ENCODE results near the gene LPGAT1. TPM values are rescaled to one million over a fixed set of nuclear protein-coding genes. Genes with fewer than 3 reads are reported as not detected.

LPGAT1 gene
- polyA plus RNA-seq, 3 donors from 2014 or later = 29.1 to 63.3 (median 46.9) TPM

Other genes starting within 250 kb of the LPGAT1 start
- 1 to 10 TPM in 1 of 3 donors, under 1 TPM in 2; 0.39 to 1.4 (median 1.00) TPM for gene NEK2, start 155.1 kb downstream of the LPGAT1 start, polyA plus RNA-seq
- 10 to 100 TPM; 16.6 to 17.3 (median 17.0) TPM for gene INTS7, start 204.8 kb upstream of the LPGAT1 start, polyA plus RNA-seq
- gene DTL, start 205.0 kb upstream of the LPGAT1 start, polyA plus RNA-seq = 1 to 10 TPM; 1.4 to 3.5 (median 3.1) TPM

Data from immature natural killer cell (primary cell).